HTR-8/SVneo (cell line): ENCODE measurements around the gene STUM.
"Not testable (repeated sequence)": the region's sequence is repeated elsewhere in the genome, so short reads cannot be mapped to it uniquely, and the experiment has no call there.

ENCODE experiments used
- DNase-seq: peaks from one replicate; pipeline ENCODE4 v3.0.0; 2011; ENCODE audit warnings: low spot score, mixed read lengths; ENCODE audit not compliant: insufficient read length
- FAIRE-seq: peaks from 2 replicates; lab custom pipeline; 2011; peaks lifted over from hg19 to GRCh38; lab: Jason Lieb, UNC

Gene STUM

DNA sequence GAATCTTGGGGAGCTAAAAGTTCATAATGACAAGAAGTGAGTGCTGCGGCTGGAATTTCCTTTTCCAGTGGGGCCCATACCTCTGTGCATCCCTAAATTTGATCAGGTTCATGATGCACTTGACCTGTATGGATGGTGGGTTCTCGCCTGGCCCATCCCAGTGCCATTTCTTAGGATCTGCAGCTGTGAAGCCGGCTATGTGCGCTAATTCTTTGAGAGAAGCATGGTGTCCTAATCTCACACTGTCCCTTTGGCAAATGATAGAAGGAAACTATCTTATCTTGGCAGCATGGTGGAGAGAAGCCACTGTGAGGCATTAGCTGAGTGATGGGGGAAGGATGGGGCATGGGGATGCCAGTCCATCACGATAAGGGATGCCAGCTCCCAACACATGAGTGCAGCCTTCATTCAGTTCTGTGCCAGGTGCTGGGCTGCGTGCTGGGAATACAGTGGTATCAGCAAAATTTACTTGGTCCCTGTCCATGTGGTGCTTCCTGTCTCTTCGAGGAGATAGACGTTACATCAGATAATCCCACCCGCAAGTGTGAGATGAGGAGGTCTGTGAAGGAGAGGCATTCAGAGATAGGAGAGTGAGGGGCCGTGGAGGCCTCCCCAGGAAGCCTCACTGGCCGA lies 30.5 kb downstream of the STUM start:
- DNase-seq, result no peak
- no peak for FAIRE-seq

DNA sequence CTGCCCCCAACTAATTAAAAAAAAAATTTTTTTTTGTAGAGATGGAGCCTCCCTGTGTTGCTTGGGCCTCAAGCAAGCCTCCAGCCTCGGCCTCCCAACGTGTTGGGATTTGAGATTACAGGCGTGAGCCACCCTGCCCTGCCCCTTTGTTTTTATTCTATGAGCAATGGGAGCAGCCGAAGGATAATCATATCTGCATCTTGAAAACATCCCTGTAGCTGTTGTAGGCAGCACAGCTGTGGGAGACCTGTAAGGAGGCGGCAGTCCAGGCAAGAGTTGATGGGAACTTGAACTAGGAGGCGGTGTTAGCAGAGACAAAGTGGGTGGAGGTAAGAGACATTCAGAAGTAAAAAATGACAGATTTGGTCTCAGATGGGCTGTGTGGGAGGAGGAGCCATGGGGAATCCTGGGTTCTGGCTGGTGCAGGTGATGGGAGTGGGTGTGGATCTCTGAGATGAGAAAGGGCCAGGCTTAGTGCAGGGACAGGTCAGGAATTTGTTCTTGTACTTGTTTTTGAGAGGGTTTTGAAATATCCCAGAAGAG lies 31.3 kb downstream of the STUM start:
- DNase-seq (no peak), FAIRE-seq (no peak)

- no peak for DNase-seq
- FAIRE-seq, result no peak
Measured at GRCh38 chr1:226580625-226581270, 32.2 kb downstream of the STUM start.

- FAIRE-seq, result no peak
- DNase-seq, result no peak
Measured at GRCh38 chr1:226581650-226582330, 33.2 kb downstream of the STUM start.

- FAIRE-seq (no peak), DNase-seq (no peak)
Measured at GRCh38 chr1:226582966-226583365, 34.4 kb downstream of the STUM start.

DNA sequence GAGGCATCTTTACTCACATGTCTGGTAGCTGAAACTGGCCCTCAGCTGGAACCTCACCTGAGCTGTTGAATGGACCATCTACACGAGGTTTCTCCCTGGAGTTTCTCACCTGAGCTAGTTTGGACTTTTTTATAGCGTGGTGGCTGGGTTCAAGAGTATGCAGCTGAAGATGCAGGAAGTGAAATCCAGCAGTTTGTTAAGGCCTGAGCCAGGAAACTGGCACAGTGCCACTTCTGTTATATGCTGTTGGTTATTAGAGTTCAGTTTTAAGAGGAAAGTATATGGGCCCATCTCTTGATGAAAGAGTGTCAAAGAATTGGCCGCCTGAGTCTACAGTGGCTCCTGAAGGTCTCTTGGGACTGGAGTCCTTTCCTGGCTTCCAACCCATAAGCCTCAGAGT lies 35.6 kb downstream of the STUM start:
- FAIRE-seq, result no peak

DNA sequence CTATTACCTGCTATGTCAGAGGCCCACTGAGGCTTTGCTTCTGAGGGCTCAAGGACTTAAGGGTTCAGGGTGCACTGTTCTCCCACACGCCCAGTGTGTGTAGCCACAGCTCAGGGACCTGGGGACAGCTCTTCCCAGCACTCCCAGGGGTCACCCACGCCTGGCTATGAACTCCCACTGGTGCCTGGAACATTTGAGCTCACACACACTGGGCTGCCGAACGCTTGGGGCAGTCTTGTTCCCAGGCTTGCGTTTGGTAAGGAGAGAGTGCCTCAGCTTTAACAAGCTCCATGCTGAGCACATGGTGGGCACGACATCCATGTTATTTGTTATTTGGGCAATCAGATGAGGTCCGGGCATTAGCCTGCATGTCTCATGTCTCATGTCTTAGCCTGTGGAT lies 37.6 kb downstream of the STUM start:
- no peak for DNase-seq
- no peak for FAIRE-seq

More for the DNA sequence above, 35.6 kb downstream of the STUM start:
- no peak for DNase-seq

DNA sequence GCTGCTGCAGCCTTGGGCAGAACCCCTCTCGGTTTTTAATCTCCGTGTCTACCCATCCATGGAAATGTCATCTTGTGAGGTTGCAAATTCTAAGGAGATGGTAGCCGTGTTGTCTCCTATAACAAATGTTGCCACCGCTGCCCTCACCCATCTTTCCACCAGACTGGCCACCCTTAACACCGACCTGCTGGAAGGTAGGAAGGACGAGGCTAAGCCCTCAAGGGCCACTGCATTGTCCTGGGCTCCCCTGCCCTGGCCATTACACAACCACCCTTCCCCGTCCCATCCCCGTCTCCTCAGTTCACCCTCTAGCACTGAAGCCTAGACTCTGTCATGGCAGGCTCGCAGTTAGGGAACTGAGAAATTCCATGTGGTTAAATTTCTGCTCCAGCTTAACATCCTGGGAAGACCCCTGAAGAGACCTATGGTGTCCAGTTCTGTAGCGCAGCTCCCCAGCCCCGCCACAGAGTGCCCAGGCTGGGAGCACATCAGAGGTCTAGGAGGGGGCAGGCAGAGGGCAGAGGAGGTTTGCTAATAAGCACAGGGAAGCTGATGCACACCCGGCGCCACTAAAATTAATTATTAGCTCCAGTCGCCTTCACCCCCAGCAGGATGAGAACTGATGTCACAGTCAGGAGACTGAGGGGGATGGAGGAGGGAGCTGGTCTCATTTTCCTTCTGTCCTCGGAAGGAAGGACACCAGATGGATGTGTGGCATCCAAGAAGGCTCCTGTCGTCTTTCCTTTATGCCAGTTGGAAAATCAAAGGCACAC lies 38.3 kb downstream of the STUM start:
- no peak for FAIRE-seq
- DNase-seq, result no peak

DNA sequence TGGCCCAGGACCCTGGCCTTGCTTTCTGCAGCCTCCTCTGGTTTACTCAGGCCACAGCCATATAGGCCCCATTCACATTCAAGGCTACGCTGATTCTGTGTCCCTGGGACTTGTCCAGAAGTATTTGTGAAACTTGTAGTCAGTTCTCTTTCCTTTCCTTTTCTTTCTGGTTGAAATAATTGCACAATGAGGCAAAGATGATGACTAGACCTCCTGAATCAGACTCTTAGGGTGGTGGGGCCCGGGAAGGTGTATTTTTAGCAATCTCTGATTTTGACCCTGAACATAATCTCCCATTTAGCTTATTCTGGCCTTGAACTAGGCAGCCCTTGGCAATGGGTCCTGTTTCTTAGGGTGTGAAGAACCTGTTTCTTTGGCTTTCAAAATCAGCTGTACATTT lies 39.9 kb downstream of the STUM start:
- no peak for DNase-seq
- no peak for FAIRE-seq

DNA sequence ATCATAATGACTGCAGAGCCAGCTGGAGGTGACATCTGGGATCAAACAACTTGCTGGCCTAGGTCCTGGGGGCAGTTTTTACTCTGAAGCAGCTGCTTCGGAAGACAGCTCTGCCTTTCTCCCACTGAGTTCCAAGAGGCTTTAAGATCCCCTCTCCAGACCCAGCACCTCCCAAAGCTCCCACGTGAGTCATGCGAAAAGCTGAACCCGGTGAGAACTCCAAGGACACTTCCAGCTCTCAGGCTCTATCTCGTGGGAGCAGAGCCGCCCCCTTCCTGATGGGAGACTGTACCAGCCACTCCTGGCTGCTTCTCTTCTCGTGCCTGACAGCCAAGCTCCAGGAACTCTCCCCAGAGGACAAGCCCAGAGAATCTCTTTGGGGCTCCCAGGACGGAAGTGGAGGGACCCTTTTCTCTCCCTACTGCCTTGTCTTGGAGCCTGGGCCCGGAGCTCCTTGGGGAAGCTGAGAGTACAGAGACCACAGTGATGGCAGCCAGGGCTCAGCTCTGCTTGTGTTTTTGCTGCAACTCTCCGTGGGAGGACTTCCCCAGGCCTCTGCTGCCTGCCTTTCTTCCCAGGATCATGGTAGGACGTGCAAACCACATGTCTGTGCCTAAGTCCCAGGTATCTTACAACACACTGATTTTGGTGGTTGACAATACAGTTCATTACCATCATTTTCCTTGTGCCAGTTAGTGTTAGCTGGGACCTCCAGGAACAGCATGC lies 40.6 kb downstream of the STUM start:
- FAIRE-seq (no peak), DNase-seq (no peak)

- no peak for FAIRE-seq
Measured at GRCh38 chr1:226590614-226591013, 42.0 kb downstream of the STUM start.

DNA sequence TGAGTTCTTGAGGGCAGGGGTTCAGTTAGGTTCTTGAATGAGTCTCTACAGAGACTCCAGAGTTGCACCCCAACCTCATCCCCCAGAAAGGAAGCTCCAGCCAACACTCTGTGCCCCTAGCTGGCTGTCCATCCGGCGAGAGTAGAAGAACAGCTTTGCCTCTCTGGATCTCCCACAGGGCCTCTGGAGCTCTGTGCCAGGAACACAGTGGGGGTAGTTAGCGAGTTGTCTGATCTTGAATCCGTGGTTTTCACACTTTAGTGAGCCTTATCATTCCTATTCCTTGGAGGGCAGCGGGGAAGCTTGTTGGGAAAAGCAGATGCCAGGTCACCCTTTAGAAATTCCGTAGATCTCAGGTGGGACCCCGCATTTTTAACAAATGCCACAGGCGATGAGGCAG lies 45.0 kb downstream of the STUM start:
- FAIRE-seq, result no peak

More at GRCh38 chr1:226590614-226591013, 42.0 kb downstream of the STUM start:
- DNase-seq, result no peak

GRCh38 chr1:226596531-226597165 lies 48.1 kb downstream of the STUM start:
- DNase-seq, result no peak
- FAIRE-seq, result no peak

More for the DNA sequence above, 45.0 kb downstream of the STUM start:
- no peak for DNase-seq

GRCh38 chr1:226597616-226598454 lies 49.3 kb downstream of the STUM start:
- FAIRE-seq (no peak), DNase-seq (no peak)

DNA sequence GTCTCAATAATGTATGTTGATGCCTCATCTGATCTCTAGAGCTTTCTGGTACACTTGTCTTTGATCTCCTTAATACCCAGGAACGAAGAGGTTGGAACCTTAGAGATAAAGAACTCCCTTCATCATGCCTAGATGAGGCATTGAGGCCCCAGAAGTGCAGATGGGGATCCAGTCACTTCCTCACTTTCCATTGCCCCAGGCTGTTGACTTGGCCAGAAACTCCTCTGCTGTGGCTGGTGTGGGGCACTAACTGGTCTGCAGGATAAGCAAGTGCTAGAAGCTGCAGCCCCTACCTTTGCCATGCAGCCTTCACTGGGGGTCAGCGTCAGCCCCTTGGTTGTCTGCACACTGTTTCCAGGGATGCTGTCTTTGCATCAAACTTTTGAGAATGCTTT lies 49.9 kb downstream of the STUM start:
- DNase-seq (no peak), FAIRE-seq (no peak)

GRCh38 chr1:226598955-226599354 lies 50.4 kb downstream of the STUM start:
- DNase-seq, FAIRE-seq: not testable (repeated sequence)

DNA sequence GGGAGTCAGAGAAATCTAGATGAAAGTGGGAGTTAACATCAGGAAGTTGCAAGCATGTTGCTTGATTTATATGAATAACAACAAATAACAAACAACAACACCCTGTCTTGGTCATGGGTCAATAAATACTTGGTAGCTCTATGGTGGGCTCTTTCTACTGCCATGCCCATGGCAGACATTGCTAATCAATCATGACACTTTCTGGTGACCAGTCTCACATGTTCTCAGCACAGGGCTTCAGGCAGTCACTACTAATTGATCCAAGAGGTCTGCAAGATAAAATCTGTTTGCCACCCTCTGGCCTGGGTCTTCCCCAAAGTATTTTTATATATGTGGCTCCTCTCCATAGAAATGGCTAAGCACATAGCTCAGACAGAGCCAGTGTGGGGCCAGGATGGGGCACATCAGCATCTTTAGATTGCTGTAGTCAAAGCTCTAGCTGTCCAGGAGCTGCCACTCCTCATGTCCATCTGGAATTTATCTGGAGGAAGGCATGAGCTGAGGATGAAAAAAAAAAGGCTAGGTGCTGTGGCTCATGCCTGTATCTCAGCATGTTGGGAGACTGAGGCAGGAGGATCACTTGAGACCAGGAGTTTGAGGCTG lies 51.2 kb downstream of the STUM start:
- DNase-seq (no peak), FAIRE-seq (no peak)

GRCh38 chr1:226600254-226600653 lies 51.7 kb downstream of the STUM start:
- no peak for DNase-seq
- FAIRE-seq, result no peak
